GM19397 (cell line): ENCODE measurements around the gene FMC1.
"Not testable (repeated sequence)": the region's sequence is repeated elsewhere in the genome, so short reads cannot be mapped to it uniquely, and the experiment has no call there.

ENCODE experiments used
- ATAC-seq: cut with Tn5 transposase; IDR thresholded peaks from one replicate; pipeline ENCODE4 v1.9.1; 2021; ENCODE audit warnings: mild to moderate bottlenecking, moderate library complexity; ENCODE audit not compliant: unreplicated experiment

FMC1 gene

DNA sequence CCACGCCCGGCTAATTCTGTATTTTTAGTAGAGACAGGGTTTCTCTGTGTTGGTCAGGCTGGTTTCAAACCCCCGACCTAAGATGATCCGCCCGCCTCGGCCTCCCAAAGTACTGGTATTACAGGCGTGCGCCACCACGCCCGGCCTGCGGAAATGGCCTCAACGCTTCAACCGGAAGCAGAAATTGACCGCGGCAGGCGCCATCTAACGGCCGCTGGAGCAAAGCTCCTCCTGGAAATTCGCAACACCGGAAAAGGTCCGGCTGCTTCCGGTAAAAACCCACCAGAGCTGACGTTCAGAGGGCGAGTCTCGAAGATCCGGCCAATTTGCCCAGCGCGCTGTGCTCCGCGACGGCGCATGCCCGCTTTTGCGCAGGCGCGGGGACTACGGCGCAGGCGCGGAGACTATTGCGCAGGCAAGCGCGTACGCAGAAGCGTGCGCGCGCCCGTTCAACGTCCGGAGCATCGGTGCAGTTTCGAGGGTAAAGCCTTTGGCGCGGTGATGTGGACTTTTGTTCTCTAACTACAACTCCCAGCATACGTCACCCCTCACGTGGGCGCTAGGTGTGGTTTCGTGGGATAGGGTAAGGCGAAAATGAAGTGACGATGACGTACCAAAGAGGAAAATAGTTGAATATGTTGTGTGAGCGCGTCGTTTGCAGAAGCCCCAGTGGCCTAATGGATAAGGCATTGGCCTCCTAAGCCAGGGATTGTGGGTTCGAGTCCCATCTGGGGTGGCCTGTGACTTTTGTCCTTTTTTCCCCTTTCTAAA, 915 bp upstream of the FMC1 start:
- peak; percentile 83 for ATAC-seq

DNA sequence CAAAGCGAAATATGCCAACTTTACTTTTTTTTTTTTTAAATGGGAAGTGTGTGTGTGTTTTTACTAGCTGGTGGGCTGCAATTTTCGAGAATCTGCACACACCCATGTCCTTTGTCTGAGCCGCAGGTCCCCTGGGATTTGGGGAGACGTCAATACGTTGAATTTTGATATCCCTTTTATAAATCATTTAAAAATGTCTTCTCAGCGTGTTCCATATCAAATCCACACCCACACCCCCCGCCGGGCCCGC, 404 bp upstream of the FMC1 start:
- ATAC-seq, result no peak

DNA sequence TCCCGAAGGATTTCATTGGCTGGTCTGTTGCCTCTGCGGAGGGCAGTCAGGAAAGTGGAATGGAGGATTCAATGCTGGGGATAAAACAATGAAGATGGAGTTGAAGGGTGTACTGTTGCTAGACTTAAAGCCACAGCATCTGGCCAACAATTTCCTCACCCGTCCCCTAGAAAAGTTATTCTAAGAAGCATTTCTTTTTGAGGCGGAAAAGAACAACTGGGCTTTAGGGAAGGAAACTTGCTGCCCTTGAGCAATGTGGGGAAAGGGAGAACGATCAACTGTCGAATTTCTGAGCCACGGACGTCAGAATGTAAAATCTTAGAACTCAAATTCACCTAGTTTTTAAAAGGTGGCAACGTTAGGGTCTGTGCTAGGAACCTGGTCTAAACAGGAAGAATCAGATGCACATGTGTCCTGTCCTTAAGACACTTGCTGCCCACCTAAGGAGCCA, 664 bp downstream of the FMC1 start:
- ATAC-seq, result no peak

DNA sequence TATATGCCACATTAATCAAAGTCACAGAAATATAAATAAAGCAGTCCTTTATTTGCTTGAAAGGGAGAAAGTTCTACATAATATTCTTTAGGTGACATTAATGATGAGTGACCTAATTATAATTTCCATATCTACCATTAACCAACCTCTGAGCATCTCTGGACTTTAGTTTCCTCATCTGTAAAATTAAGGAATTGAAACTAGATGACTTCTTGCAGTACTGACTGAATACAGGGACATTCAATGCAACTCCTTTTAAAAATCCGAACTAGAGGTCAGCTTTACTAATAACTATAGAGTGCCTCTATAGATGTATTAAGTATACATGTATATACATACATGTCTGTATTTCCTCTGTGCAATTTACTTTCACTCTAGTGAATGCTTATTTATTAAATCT, 3.9 kb downstream of the FMC1 start:
- no peak for ATAC-seq

DNA sequence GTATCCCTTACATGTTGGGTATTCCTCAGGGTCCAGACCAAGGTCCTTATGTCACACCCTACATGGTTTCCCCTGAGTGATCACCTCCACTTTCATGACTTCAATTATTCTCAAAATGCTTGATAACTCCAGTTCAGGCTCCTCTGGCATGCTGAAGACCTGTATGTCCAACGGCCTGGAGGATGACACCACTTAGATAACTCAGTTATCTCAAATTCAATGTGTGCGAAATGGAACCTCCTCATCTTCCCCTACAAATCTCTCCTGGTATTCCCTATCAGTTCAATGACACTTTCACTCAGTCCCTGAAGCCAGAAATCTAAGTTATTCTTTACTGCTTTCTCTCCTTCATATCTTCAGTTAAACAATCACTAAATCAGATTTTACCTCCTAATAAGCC, 9.9 kb downstream of the FMC1 start:
- ATAC-seq, result no peak

DNA sequence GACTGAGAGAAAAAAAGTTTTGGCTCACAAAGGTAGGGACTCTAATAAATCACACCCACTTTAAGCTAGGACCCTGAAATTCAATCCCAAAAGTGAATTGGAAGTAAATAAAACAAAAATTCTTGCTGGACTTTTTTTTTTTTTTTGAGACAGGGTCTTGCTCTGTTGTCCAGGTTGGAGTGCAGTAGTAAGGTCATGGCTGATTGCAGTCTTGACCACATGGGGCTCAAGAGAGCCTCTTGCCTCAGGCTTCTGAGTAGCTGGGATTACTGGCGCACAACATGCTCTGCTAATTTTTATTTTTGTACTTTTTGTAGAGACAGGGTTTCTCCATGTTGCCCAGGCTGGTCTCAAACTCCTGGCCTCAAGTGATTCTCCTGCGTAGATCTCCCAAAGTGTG, 13.6 kb downstream of the FMC1 start:
- ATAC-seq, result no peak

DNA sequence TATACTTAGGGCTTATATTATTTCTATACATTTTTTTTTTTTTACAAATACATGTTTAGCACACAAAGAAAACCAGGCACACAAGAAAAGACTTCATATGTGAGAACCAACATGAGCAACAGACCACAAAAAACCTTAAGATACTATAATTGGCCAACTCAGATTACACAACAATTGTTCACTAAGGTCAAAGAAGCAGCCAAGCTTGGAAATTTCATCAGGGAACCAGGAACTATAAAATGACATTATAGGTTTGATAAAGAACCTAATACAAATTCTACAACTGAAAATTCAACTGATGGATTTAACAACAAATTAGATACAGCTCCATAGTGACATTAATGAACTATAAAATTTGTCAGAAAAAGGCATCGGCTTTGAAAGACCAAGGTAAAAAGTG, 14.2 kb downstream of the FMC1 start:
- ATAC-seq, result no peak

DNA sequence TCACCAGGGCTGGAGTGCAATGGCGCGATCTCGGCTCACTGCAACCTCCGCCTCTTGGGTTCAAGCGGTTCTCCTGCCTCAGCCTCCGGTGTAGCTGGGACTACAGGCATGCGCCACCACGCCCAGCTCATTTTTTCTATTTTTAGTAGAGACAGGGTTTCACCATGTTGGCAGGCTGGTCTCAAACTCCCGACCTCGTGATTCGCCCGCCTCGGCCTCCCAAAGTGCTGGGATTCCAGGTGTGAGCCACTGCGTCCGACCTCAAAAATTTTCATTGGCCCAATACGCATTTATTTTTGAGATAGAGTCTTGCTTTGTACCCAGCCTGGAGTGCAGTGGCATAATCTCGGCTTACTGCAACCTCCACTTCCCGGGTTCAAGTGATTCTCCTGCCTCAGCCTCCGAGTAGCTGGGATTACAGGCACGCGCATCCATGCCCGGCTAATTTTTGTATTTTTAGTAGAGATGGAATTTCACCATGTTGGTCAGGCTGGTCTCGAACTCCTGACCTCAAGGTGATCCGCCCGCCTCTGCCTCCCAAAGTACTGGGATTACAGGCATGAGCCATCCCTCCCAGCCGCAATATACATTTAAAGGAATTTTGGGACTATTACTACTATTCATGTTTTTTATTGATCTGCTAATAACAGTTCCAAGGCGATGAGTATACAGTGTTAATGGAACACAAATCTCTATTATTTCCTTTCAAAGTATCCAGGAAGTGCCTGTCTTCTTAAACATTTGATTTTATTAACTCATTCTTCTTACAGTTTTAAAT, 16.8 kb downstream of the FMC1 start:
- not testable (repeated sequence) for ATAC-seq

DNA sequence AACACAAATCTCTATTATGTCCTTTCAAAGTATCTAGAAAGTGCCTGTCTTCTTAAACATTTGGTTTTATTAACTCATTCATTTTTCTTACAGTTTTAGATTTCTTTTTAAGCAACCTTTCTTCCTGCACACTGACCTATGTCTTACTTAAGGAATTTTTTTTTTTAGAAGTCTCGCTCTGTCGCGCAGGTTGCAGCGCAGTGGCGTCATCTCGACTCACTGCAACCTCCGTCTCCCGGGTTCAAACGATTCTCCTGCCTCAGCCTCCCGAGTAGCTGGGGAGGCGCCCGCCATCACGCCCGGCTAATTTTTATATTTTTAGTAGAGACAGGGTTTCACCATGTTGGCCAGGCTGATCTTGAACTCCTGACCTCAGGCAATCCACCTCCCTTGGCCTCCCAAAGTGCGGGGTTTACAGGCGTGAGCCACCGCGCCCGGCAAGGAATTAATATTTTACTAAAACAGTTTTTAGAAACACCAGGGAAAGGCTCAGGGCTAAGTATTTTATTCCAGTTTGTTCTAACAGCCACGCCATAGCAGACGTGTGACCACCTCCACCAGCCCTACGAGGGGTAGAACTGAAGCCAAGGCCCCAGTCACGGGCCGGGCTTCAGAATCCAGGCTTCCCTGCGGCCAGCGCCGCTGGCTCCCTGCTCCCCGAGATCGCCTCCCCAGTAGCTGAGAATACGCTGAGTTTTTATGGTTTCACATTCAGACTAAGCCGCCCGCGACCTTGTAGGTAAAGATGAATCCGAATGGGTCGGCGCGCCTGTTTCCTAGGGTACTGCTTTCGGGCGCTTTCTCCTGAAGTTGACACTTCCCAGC, 17.6 kb downstream of the FMC1 start:
- peak; percentile 16 for ATAC-seq

DNA sequence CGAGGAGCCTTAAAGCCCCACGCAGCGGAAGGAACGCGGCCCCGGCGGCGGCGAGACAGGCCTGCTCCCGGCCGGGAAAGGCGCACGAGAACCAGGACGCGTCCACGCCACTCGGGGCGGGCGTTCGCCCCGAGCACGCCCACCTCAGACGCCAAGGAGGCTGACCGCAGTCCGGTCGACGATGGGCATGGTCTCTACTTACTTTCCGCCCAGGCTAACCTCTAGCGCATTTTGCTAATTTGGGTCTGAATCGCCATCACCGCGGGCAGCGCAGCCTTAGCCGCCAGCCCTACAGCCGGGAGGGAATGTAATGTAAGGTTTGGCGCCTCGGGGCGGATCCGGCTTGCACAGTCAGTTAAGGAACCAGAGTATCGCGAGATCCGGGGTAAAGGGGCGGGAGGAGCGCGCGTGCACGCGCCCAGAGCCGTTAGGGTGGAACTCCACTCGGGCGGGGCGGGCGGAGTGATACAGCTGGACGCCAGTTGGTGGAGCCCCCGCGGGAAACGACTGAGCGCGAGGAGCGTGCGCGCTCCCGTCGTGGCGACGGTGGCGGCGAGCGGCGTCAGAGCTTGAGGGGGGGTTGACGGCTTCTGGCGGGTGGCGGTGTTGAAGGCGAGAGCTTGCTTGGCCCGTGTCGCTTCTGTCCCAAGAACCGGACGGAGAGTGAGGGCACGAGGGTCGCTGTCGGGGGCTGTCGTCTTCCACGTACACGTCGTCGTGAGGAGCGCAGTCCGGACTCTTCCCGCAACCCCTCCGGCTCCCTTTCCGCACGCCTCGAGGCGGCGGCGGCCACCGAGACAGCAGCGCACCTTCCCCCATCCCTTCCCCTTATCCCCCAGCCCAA, 18.5 kb downstream of the FMC1 start, which contains the start of gene LUC7L2:
Gene LUC7L2, plus strand, starts transcription at position 529 of the 844 bp plus-strand sequence. CDS start 368 bp downstream, outside the sequence.
- ATAC-seq, result peak; percentile 76

DNA sequence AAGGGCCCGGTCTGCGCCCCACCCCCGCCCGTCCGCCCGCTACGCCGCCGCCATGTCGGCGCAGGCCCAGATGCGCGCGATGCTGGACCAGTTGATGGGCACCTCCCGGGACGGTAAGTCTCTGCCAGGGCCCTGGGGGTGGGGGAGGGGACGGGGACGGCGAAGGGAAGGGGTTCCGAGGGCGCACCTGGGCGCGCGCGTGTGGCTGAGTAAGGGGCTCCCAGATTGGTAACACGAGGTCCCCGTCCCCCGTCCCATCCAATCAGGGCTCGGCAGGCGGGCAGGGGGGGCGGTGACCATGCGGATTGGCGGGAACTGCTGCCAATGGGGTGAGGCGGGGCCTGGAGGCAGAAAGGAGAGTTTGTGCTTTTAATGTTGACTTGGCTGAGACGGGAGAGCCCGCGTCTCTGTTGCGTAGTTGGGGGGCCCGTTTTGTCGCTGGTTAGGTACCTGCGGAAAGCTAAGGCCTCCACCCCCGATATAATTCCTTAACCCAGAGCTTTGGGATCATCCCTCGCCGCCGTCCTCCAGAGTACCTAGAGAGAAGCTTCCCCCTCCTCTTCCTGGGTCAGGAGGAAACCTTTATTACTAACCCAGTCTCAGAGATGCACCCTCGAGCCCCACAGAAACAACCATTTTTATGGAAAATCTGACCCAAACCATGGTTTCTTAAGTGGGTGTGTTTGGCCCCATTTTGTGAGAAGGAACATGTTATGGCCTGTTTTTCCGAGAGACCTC, 19.2 kb downstream of the FMC1 start:
- ATAC-seq, result peak; percentile 61

DNA sequence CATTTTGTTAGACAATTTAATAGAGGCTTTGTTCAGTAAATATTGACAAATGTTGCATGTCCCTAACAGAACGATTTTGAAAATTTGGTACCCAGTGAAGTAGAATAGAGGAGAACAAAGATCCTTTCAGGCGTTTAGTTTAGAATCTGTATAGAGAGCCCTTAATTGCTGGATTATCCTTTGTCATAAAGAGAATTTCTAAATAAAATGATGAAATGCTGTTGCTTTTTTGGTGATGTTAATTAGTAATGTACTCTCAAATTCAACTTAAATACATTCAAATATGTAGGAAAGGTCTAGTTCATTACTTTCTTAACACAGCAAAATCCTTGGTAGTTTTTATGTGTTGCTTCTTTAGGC, 19.8 kb downstream of the FMC1 start:
- no peak for ATAC-seq

DNA sequence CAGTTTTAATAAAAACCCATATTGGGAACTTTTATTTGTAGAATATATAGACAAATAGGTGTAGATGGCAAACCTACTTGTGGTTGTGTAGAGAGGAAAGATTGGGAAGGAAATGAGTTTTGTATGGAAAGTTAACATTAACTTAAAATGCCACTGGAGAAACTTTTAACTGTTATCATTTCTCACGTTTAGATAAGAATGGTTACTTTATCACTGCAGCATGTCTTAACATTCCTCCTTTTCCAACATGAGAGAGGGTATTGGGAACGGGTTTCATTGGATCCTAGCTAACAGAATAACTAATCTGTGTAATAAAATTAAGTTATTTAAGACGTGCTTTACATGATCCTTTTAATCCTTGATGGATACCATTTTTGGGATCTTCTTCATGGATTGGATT, 20.4 kb downstream of the FMC1 start:
- ATAC-seq, result no peak

DNA sequence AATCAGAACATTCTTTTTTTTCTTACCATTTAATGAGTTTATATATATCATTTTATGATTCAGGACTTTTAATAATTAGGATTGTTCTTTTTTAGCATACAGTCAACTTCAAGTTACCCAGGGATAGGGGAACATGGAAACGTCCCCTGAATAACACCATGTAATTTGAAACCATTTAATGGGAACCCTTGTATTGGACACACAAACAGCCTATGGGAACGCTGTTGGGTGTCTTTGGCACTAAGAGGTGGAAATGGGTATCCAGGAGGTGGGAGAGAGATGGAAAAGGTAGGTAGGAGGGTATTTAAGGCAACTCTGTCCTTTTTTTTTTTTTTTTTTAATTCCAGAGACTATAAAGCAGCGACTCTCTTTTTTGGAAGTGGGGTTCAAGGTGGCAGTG, 21.2 kb downstream of the FMC1 start:
- no peak for ATAC-seq

DNA sequence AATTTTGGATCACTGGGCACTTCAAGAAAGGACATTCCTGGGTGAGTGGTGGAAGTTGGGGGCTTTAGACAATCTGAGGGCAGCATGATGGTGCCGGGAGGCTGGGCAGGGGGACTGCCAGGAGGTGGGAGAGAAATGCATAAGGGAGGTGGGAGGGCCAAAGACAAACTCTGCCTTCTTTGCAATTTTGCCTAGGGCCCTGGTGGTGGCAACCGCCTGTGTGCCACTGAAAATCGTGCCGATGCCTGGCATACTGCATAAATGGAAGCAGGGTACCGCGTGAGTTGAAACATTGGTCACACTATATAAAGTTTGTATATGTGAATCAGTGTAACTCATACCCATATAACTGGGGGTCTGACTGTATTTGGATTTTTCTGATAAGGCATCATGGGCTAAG, 21.8 kb downstream of the FMC1 start:
- ATAC-seq, result no peak

DNA sequence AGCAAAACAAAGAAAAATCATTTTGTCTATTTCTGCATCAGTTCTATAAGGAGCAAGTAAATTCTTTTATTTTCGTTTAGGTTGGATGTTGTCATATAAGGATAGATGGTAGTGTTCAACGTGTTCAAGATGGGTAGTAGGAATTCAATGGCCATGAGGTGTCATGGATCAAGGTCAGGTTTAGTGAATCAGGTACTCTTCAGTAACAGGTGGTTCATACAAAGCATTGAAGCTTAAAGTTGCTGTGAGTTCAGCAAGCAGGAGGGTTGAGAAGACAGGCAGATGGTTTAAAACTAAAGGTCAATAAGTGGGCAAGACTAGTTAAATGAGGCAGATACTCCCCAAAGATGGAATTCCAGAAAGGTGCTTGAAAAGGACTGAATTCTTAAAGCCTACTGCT, 24.2 kb downstream of the FMC1 start:
- ATAC-seq, result no peak

DNA sequence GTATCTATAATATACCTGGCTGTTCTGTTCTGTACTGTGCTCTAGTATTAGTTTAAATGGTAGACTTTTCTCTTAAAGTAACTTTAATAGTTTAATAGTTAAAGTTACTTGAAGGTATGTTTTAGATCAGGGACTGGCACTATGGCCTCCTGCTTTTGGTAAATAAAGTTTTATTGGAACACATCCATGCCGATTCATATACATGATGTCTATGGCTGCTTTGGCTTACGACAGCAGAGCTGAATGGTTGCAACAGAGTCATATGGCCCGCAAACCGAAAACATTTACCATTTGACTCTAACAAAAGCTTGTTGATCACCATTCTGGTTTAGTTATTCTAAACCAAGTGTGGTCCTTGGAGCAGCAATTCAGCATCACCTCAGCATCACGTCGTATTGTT, 25.3 kb downstream of the FMC1 start:
- ATAC-seq, result no peak

DNA sequence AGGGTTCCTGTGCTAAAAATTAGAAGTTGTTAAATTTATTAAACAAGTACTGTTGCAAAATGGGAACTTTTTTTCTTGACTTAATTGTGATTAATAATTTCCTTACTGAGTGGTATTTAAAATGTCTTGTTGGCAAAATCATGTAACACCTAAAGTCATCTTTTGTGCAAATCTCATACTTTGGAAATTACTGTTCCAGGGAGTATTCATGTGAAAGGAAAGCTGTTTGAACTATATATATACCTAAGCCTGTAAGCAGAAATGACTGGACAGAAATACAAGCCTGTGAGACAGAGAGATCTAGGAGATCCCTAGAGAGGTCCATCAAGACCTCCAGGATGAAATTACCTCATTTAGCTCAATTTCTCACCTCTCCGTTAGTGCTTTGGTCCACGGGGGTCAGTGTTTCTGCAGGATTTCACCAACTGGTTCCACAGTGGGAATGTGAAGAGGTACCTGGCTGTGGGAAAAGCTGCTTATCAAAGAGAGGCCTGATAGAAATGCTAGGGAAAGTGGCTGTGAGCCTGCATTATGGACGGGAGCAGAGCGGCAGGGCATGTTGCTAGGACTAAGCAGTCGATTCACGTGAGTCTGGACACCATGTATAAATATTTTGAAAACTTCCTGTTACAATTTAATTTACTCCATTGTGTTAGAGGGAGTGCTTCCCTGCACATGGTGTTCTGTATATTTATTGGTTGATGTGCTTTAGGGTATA, 26.5 kb downstream of the FMC1 start:
- ATAC-seq, result no peak

DNA sequence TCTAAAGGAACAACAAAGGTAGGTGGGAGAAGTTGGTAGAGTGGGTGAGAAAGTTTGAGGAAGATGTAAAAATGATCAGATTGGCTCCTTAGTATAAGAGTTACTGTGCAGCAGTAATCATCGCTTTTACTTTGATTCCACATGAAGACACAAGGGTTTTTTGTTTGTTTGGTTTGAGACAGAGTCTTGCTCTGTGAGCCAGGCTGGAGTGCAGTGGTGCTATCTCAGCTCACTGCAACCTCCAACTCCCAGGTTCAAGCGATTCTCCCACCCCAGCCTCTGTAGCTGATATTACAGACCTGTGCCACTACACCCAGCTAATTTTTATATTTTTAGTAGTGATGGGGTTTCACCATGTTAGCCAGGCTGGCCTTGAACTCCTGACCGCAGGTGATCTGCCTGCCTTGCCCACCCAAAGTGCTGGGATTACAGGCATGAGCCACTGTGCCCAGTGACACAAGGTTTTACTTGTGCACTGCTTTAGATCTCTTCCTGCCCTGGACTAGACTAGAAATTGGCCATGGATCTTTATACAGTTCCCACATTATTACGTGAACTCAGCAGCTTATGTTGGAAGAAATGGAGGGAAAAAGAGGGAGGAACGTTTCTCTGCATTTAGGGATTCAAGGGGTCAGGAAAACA, 29.3 kb downstream of the FMC1 start:
- no peak for ATAC-seq
